HepG2 (cell line): Measurements from ENCODE around the gene NLRP6. TPM values are rescaled to one million over a fixed set of nuclear protein-coding genes. Genes with fewer than 3 reads are reported as not detected.

Experiments used
- ATAC-seq: fragments of 200-7000 bp; cut with Tn5 transposase; 3 replicates; pipeline ENCODE4 v1.9.1; 2020; ENCODE audit warnings: mild to moderate bottlenecking, moderate library complexity
- BruUV-seq: library from RNA; stranded (reverse); fragments of 400-500 nt; replicated peaks from 2 replicates; lab custom pipeline; 2021; lab: Mats Ljungman, UMichigan
- CTCF ChIA-PET: fragments of 300-600 bp; formaldehyde crosslinking; extraction: SDS; loops from one replicate; lab custom pipeline; 2021; ENCODE audit warnings: low total read pairs, inconsistent platforms, low intra/inter-chr PET ratio; lab: Yijun Ruan, JAX
- POLR2A ChIA-PET: fragments of 350-600 bp; sonication (Branson Sonifier 250); formaldehyde crosslinking; loops from one replicate; lab custom pipeline; 2020; ENCODE audit warnings: antibody characterized with exemption, inconsistent platforms; lab: Yijun Ruan, JAX
- DNase-seq: peaks from one replicate; pipeline ENCODE4 v3.0.0-alpha.2; 2015; ENCODE audit warnings: low spot score
- FAIRE-seq: peaks from 3 replicates; lab custom pipeline; 2011; peaks lifted over from hg19 to GRCh38; lab: Jason Lieb, UNC
- H2AFZ ChIP-seq: one replicate; pipeline ENCODE4 v1.6.1; 2011; ENCODE audit warnings: low read length, inconsistent platforms
- H3K27ac ChIP-seq: fragments of 300-600 bp; 3 replicates; pipeline ENCODE4 v1.8.0; 2011; ENCODE audit warnings: mixed run types, mild to moderate bottlenecking, mixed read lengths, low read length, inconsistent platforms; ENCODE audit not compliant: insufficient read depth; ENCODE audit errors: extremely low read length
- H3K27me3 ChIP-seq, 2 experiments: fragments of 200-600 bp in 1 of 2; 2 replicates in 1 of 2; 3 replicates in 1 of 2; pipeline versions ENCODE4 v1.6.0 to v1.8.0; 2011; ENCODE audit warnings: low read length in 2 of 2, mild to moderate bottlenecking in 2 of 2, moderate library complexity in 2 of 2, inconsistent platforms in 1 of 2; ENCODE audit not compliant: insufficient read depth in 2 of 2, control insufficient read depth in 1 of 2
- H3K36me3 ChIP-seq, 2 experiments: fragments of 200-600 bp in 1 of 2; replicated peaks in 1 of 2; 2 replicates in 1 of 2; 3 replicates in 1 of 2; pipeline versions ENCODE4 v1.5.1 to v1.8.0; 2011; ENCODE audit warnings: low read length in 2 of 2, inconsistent platforms in 1 of 2; ENCODE audit not compliant: insufficient read depth in 2 of 2, control insufficient read depth in 1 of 2
- H3K4me1 ChIP-seq: 2 replicates; pipeline ENCODE4 v1.5.1; 2012; ENCODE audit warnings: low read length, inconsistent platforms; ENCODE audit not compliant: insufficient read depth
- H3K4me2 ChIP-seq: 2 replicates; pipeline ENCODE4 v1.6.0; 2011; ENCODE audit warnings: low read depth, low read length, inconsistent platforms
- H3K4me3 ChIP-seq, 3 experiments: fragments of 200-600 bp in 1 of 3; sonication (generic), shearing (Covaris generic) in 1 of 3; replicated peaks in 1 of 3; 2 replicates each; pipeline ENCODE4 v1.5.1; 2011 to 2016; ENCODE audit warnings: low read length in 3 of 3, inconsistent platforms in 2 of 3, low read depth in 2 of 3, mild to moderate bottlenecking in 2 of 3, control low read depth in 1 of 3, mixed read lengths in 1 of 3; ENCODE audit not compliant: insufficient read depth in 1 of 3
- H3K79me2 ChIP-seq: one replicate; pipeline ENCODE4 v1.6.1; 2011; ENCODE audit warnings: low read length, inconsistent platforms; ENCODE audit not compliant: insufficient read depth
- H3K9ac ChIP-seq: 2 replicates; pipeline ENCODE4 v1.6.0; 2011; ENCODE audit warnings: mild to moderate bottlenecking, low read depth, low read length, inconsistent platforms; ENCODE audit not compliant: insufficient read depth
- H3K9me3 ChIP-seq: 2 replicates; pipeline ENCODE4 v1.5.1; 2012; ENCODE audit warnings: mild to moderate bottlenecking, low read length
- H4K20me1 ChIP-seq: 2 replicates; pipeline ENCODE4 v1.6.0; 2011; ENCODE audit warnings: inconsistent platforms, mild to moderate bottlenecking, low read length, moderate library complexity; ENCODE audit not compliant: insufficient read depth
- HNRNPK ChIP-seq: fragments of 200-400 bp; formaldehyde crosslinking; IDR thresholded peaks from 2 replicates; pipeline ENCODE4 v1.6.1; 2018; ENCODE audit warnings: low read length, low read depth, moderate library complexity, mild to moderate bottlenecking; ENCODE audit not compliant: poor library complexity, severe bottlenecking
- KLF15 ChIP-seq: sonication (generic); formaldehyde crosslinking; IDR thresholded peaks from 2 replicates; pipeline ENCODE4 v1.8.1; 2023; ENCODE audit warnings: borderline replicate concordance, mild to moderate bottlenecking, inconsistent platforms, missing genetic modification reagents, mixed read lengths
- PCBP1 ChIP-seq: fragments of 200-400 bp; formaldehyde crosslinking; IDR thresholded peaks from 2 replicates; pipeline ENCODE4 v1.6.1; 2017; ENCODE audit warnings: mild to moderate bottlenecking, low read depth, low read length, borderline replicate concordance
- ZNF12 ChIP-seq: sonication (generic); formaldehyde crosslinking; IDR thresholded peaks from 2 replicates; pipeline ENCODE4 v1.5.0; 2020; ENCODE audit warnings: missing genetic modification reagents
- ZNF543 ChIP-seq: sonication (generic); formaldehyde crosslinking; IDR thresholded peaks from 2 replicates; pipeline ENCODE4 v1.4.0; 2020; ENCODE audit warnings: mild to moderate bottlenecking, missing genetic modification reagents
- ZNF781 ChIP-seq: sonication (generic); formaldehyde crosslinking; IDR thresholded peaks from 2 replicates; pipeline ENCODE4 v1.5.1; 2020; ENCODE audit warnings: borderline replicate concordance, mild to moderate bottlenecking, missing genetic modification reagents; ENCODE audit errors: not compliant biosample characterization
- WGBS: methylation state at CpG from one replicate; pipeline ENCODE4 v1.1.6; 2017; ENCODE audit warnings: low lambda C conversion rate; 5-methylcytosine and 5-hydroxymethylcytosine counted together
- in situ Hi-C: cut with HindIII; loops from 2 replicates; pipeline ENCODE4 v1.10.0; 2017; ENCODE audit warnings: low pct_unique_long_range_greater_than_20kb; ENCODE audit not compliant: extremely low pct_ligation_motif_present
- intact Hi-C: fragments of 100-400 bp; cut with micrococcal nuclease; formaldehyde crosslinking; loops from one replicate; pipeline ENCODE4 v1.10.0; 2022; ENCODE audit not compliant: unreplicated experiment
- polyA plus RNA-seq, 8 experiments: library from polyadenylated mRNA; depleted of rRNA in 3 of 8; stranded (reverse) in 7 of 8; unstranded in 1 of 8; fragments of >200 nt; fragmentation: Illumina TruSeq in 4 of 8; extraction: Trizol in 4 of 8; gene quantifications; 2 replicates each; pipeline versions ENCODE4 v1.2.1 to v1.2.3, GENCODE V29; 2011 to 2016; ENCODE audit warnings: low read depth in 4 of 8, missing spikeins in 1 of 8, mixed read lengths in 1 of 8; ENCODE audit not compliant: insufficient read depth in 1 of 8
- total RNA-seq, 5 experiments: library from RNA; depleted of rRNA; stranded (reverse); fragments of >200 nt; fragmentation: Illumina TruSeq; extraction: Trizol; gene quantifications; 2 replicates each; pipeline ENCODE4 v1.2.3, GENCODE V29; 2016; ENCODE audit warnings: low read depth in 1 of 5
- TF ChIP-seq, protein P1 (sequence below): sonication (generic); formaldehyde crosslinking; IDR thresholded peaks from 2 replicates; pipeline ENCODE4 v1.4.0; 2020; ENCODE audit warnings: mild to moderate bottlenecking, missing genetic modification reagents

Gene NLRP6
- total and polyA plus RNA-seq, 2 of the 13 experiments (the other 11 are each of a cell fraction or from before 2014, with no cell fraction given): not detected

DNA sequence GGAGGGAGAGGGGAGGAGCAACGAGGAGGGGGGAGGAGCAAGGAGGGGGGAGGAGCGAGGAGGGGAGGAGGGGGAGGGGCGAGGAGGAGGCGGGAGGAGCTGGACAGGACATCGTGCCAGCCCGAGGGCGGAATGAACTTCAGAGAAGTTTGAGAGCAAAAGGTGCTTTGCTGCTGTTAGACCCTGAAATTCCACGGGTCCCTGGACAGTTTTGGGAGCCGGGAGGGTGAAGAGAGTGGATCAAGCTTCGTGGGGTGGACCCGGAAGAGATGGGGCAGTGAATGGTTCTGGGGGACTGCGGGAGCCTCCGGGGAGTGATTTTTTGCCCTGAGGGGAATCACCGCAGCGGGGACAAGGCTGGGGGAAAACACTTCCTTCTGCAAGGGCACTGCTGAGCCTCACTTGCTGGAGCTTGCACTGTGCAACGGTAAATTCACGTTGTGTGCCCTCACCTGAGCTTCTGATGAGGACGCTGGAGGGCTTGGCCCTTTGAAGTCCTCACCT, 10.7 kb upstream of the NLRP6 start:
- CTCF ChIA-PET: no interaction called here
- TF ChIP-seq ZNF781 (CRISPR knock-in tag) (no peak), ZNF543 (CRISPR knock-in tag) (no peak), ZNF12 (CRISPR knock-in tag) (no peak), KLF15 (no peak), HNRNPK (peak; percentile 36), PCBP1 (0 out of 2 replicates have a peak, but pooled peaks have one; percentile 68)
- TF ChIP-seq, protein P1, sequence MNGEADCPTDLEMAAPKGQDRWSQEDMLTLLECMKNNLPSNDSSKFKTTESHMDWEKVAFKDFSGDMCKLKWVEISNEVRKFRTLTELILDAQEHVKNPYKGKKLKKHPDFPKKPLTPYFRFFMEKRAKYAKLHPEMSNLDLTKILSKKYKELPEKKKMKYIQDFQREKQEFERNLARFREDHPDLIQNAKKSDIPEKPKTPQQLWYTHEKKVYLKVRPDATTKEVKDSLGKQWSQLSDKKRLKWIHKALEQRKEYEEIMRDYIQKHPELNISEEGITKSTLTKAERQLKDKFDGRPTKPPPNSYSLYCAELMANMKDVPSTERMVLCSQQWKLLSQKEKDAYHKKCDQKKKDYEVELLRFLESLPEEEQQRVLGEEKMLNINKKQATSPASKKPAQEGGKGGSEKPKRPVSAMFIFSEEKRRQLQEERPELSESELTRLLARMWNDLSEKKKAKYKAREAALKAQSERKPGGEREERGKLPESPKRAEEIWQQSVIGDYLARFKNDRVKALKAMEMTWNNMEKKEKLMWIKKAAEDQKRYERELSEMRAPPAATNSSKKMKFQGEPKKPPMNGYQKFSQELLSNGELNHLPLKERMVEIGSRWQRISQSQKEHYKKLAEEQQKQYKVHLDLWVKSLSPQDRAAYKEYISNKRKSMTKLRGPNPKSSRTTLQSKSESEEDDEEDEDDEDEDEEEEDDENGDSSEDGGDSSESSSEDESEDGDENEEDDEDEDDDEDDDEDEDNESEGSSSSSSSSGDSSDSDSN (CRISPR knock-in tag): 0 out of 2 replicates have a peak, but pooled peaks have one; percentile 6
- TF ChIP-seq, all 625 proteins: peak for 3
- WGBS: 37% methylated on average over 14 of the region's 18 CpGs
- in situ Hi-C loops: no loop called here
- no peaks in the 10 kb centered on the region for H3K79me2 ChIP-seq
- peaks cover 44% of the 10 kb centered on the region for H3K4me1 ChIP-seq
- H3K27ac ChIP-seq: no peak overlapping the region
- FAIRE-seq: no peak
- no TSS peak for BruUV-seq
- no peak overlapping the region for H2AFZ ChIP-seq
- H4K20me1 ChIP-seq: no peaks in the 10 kb centered on the region
- peaks cover 0 to 22% of the 10 kb centered on the region in 2 experiments; a peak in 3 of 5 replicates for H3K27me3 ChIP-seq
- H3K4me2 ChIP-seq: peak overlapping the region; percentile 40
- no peak overlapping the region for H3K4me3 ChIP-seq
- H3K9ac ChIP-seq: no peak overlapping the region
- peak; percentile 19; the same call in 2 of the 3 replicates for ATAC-seq
- peaks cover 5% of the 10 kb centered on the region; the same call in 1 of the 2 replicates for H3K9me3 ChIP-seq
- intact Hi-C loops: no loop called here
- no peaks in the 10 kb centered on the region for H3K36me3 ChIP-seq
- no peak for DNase-seq
- POLR2A ChIA-PET: interaction anchor here (1.1 to 1.8 kb wide), 2 partner anchors 61 to 130 kb away, joined by 3 to 9 read pairs; partner anchors contain the start of genes BET1L and RIC8A
